HepG2 (cell line): ENCODE results near the gene RBM6. TPM values are rescaled to one million over a fixed set of nuclear protein-coding genes. Genes with fewer than 3 reads are reported as not detected.
A peak's percentile ranks its signal among the peaks of the same experiment; 100 is the strongest.

Experiments
- ARNT ChIP-seq: fragments of 450-650 bp; IDR thresholded peaks from 2 replicates; pipeline ENCODE4 v1.6.1; 2017
- ARNTL ChIP-seq: sonication (generic); formaldehyde crosslinking; IDR thresholded peaks from 2 replicates; pipeline ENCODE4 v1.4.0; 2020; ENCODE audit warnings: mild to moderate bottlenecking, missing genetic modification reagents
- CBX2 ChIP-seq, 2 experiments: fragments of 200-600 bp in 1 of 2; sonication (generic); formaldehyde crosslinking in 1 of 2; IDR thresholded peaks; 2 replicates each; pipeline versions ENCODE4 v1.7.0 to v1.8.1; 2018 to 2022; ENCODE audit warnings: low read depth in 2 of 2, low read length in 1 of 2, mild to moderate bottlenecking in 1 of 2, missing genetic modification reagents in 1 of 2
- CHD2 ChIP-seq: IDR thresholded peaks from 2 replicates; pipeline ENCODE4 v1.6.1; 2011; ENCODE audit warnings: low read depth, low read length, improper control_type of control experiment
- DR1 ChIP-seq: sonication (generic); formaldehyde crosslinking; IDR thresholded peaks from 2 replicates; pipeline ENCODE4 v1.8.0; 2021; ENCODE audit warnings: mild to moderate bottlenecking, missing genetic modification reagents, inconsistent platforms
- ETV5 ChIP-seq: IDR thresholded peaks from 2 replicates; pipeline ENCODE4 v1.6.1; 2018; ENCODE audit warnings: missing biosample characterization, missing genetic modification reagents, inconsistent platforms, borderline replicate concordance
- GATAD2A ChIP-seq: IDR thresholded peaks from 2 replicates; pipeline ENCODE4 v1.6.1; 2016
- HDAC6 ChIP-seq: fragments of 200-600 bp; sonication (generic); IDR thresholded peaks from 2 replicates; pipeline ENCODE4 v1.7.0; 2017; ENCODE audit warnings: mild to moderate bottlenecking, antibody characterized with exemption, low read length, low read depth
- HNRNPH1 ChIP-seq: fragments of 200-400 bp; formaldehyde crosslinking; optimal IDR thresholded peaks from 2 replicates; pipeline ENCODE3; 2017; ENCODE audit warnings: mild to moderate bottlenecking, low read depth, low read length
- HOXA7 ChIP-seq: sonication (generic); formaldehyde crosslinking; IDR thresholded peaks from 2 replicates; pipeline ENCODE4 v1.8.1; 2022; ENCODE audit warnings: mild to moderate bottlenecking, missing genetic modification reagents, moderate library complexity
- PHB2 ChIP-seq: fragments of 450-650 bp; IDR thresholded peaks from 2 replicates; pipeline ENCODE4 v1.6.1; 2018; ENCODE audit not compliant: partially characterized antibody
- PHF20 ChIP-seq: sonication (generic); formaldehyde crosslinking; IDR thresholded peaks from 2 replicates; pipeline ENCODE4 v1.5.0; 2020; ENCODE audit warnings: mild to moderate bottlenecking, missing genetic modification reagents
- SKI ChIP-seq: fragments of 450-650 bp; IDR thresholded peaks from one replicate; pipeline ENCODE4 v1.6.1; 2018; ENCODE audit warnings: mild to moderate bottlenecking; ENCODE audit not compliant: partially characterized antibody
- SRSF1 ChIP-seq: fragments of 200-400 bp; formaldehyde crosslinking; optimal IDR thresholded peaks from 2 replicates; pipeline ENCODE3; 2017; ENCODE audit warnings: mild to moderate bottlenecking, low read depth, low read length, moderate library complexity
- TARDBP ChIP-seq: sonication (generic); formaldehyde crosslinking; IDR thresholded peaks from 2 replicates; pipeline ENCODE4 v1.8.0; 2022; ENCODE audit warnings: mild to moderate bottlenecking, missing genetic modification reagents
- XBP1 ChIP-seq: sonication (generic); formaldehyde crosslinking; IDR thresholded peaks from 2 replicates; pipeline ENCODE4 v1.5.0; 2020; ENCODE audit warnings: missing genetic modification reagents
- ZBTB21 ChIP-seq: sonication (generic); formaldehyde crosslinking; IDR thresholded peaks from 2 replicates; pipeline ENCODE4 v1.4.0; 2020; ENCODE audit warnings: missing genetic modification reagents
- ZNF260 ChIP-seq: sonication (generic); formaldehyde crosslinking; IDR thresholded peaks from 2 replicates; pipeline ENCODE4 v1.4.0; 2020; ENCODE audit warnings: missing genetic modification reagents, low read depth, mild to moderate bottlenecking, borderline replicate concordance
- ZNF670 ChIP-seq: sonication (generic); formaldehyde crosslinking; IDR thresholded peaks from 2 replicates; pipeline ENCODE4 v1.8.0; 2022; ENCODE audit warnings: mild to moderate bottlenecking, missing genetic modification reagents, borderline replicate concordance
- ZNF746 ChIP-seq: sonication (generic); formaldehyde crosslinking; IDR thresholded peaks from 2 replicates; pipeline ENCODE4 v1.8.0; 2022; ENCODE audit warnings: mild to moderate bottlenecking, missing genetic modification reagents
- polyA plus RNA-seq, 8 experiments: library from polyadenylated mRNA; depleted of rRNA in 3 of 8; stranded (reverse) in 7 of 8; unstranded in 1 of 8; fragments of >200 nt; fragmentation: Illumina TruSeq in 4 of 8; extraction: Trizol in 4 of 8; gene quantifications; 2 replicates each; pipeline versions ENCODE4 v1.2.1 to v1.2.3, GENCODE V29; 2011 to 2016; ENCODE audit warnings: low read depth in 4 of 8, missing spikeins in 1 of 8, mixed read lengths in 1 of 8; ENCODE audit not compliant: insufficient read depth in 1 of 8
- total RNA-seq, 5 experiments: library from RNA; depleted of rRNA; stranded (reverse); fragments of >200 nt; fragmentation: Illumina TruSeq; extraction: Trizol; gene quantifications; 2 replicates each; pipeline ENCODE4 v1.2.3, GENCODE V29; 2016; ENCODE audit warnings: low read depth in 1 of 5
- TF ChIP-seq, protein P1 (sequence below), 2 experiments: IDR thresholded peaks; 2 replicates each; pipeline ENCODE4 v1.6.1; 2011 to 2012; ENCODE audit warnings: low read length in 2 of 2, borderline replicate concordance in 1 of 2, low read depth in 1 of 2, mild to moderate bottlenecking in 1 of 2, moderate library complexity in 1 of 2
- TF ChIP-seq, protein P2 (sequence below): sonication (generic); formaldehyde crosslinking; IDR thresholded peaks from 2 replicates; pipeline ENCODE4 v1.4.0; 2020; ENCODE audit warnings: mild to moderate bottlenecking, missing genetic modification reagents
- TF ChIP-seq, protein P3 (sequence below): sonication (generic); formaldehyde crosslinking; IDR thresholded peaks from 2 replicates; pipeline ENCODE4 v1.5.0; 2020; ENCODE audit warnings: mild to moderate bottlenecking, missing genetic modification reagents

Gene RBM6
- total and polyA plus RNA-seq, 2 of the 13 experiments (the other 11 are each of a cell fraction or from before 2014, with no cell fraction given), result 72.7 to 86.1 TPM

DNA sequence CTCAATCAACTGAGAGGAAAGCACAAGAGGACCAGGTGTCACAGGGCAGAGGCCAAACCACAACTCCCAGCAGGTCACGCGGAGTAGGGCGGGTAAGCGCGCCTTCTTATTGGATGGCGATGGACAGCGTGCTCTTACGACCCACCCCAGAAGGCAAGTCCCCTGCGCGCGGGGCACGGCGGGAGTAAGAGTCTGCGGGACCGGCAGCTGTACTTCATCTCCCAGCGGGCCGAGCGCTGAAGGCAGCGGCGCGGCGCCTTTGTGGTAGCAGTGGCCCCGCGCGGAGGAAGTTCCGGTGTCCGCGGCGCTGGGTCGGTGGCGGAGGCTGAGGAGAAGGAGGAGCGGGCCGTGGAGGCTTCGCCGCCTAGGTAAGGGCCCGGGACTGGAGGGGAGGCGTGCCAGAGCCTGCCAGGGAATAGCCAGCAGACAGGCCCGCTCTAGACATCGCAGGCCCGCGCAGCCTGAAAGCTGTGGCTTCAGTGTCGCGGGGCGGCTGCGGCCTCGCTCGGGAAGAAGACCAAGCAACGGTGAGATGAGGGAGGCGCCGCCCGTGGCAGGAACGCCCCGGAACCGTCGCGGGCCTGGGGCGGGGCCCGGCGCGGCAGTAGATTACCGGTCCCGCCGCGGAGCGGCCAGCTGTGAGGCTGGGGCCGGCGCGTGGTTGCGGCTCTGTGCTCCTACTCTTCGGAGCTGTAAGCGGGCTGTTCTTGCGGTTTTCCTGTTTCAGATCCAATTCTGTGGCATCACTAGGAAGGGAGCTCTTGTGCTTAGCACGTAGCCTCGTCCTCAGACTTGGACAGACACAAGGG lies at the start of gene RBM6 (continued):
- TF ChIP-seq, protein P1, sequence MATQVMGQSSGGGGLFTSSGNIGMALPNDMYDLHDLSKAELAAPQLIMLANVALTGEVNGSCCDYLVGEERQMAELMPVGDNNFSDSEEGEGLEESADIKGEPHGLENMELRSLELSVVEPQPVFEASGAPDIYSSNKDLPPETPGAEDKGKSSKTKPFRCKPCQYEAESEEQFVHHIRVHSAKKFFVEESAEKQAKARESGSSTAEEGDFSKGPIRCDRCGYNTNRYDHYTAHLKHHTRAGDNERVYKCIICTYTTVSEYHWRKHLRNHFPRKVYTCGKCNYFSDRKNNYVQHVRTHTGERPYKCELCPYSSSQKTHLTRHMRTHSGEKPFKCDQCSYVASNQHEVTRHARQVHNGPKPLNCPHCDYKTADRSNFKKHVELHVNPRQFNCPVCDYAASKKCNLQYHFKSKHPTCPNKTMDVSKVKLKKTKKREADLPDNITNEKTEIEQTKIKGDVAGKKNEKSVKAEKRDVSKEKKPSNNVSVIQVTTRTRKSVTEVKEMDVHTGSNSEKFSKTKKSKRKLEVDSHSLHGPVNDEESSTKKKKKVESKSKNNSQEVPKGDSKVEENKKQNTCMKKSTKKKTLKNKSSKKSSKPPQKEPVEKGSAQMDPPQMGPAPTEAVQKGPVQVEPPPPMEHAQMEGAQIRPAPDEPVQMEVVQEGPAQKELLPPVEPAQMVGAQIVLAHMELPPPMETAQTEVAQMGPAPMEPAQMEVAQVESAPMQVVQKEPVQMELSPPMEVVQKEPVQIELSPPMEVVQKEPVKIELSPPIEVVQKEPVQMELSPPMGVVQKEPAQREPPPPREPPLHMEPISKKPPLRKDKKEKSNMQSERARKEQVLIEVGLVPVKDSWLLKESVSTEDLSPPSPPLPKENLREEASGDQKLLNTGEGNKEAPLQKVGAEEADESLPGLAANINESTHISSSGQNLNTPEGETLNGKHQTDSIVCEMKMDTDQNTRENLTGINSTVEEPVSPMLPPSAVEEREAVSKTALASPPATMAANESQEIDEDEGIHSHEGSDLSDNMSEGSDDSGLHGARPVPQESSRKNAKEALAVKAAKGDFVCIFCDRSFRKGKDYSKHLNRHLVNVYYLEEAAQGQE (IDR thresholded peaks at IDR 0.05; ENCODE audit: borderline replicate concordance in 1 of 2, low read depth in 1 of 2, low read length in 2 of 2), result peak in 1 of 2 experiments; percentile 19; a peak in 1 of 4 replicates
- TF ChIP-seq HNRNPH1, result no peak
- TF ChIP-seq TARDBP (CRISPR knock-in tag), result peak; percentile 82
- TF ChIP-seq SRSF1, result peak; percentile 79
- peak; percentile 85 for TF ChIP-seq PHF20 (CRISPR knock-in tag)
- TF ChIP-seq XBP1 (CRISPR knock-in tag), result 0 out of 2 replicates have a peak, but pooled peaks have one; percentile 41
- TF ChIP-seq HOXA7, result no peak
- no peak; the same call in 1 of the 2 replicates for TF ChIP-seq CBX2 (IDR thresholded peaks at IDR 0.05; ENCODE audit: low read depth, low read length)
- TF ChIP-seq CBX2 (CRISPR knock-in tag; IDR thresholded peaks at IDR 0.05; ENCODE audit: low read depth), result no peak
- 0 out of 2 replicates have a peak, but pooled peaks have one; percentile 15 for TF ChIP-seq ARNTL (CRISPR knock-in tag)
- no peak for TF ChIP-seq ZBTB21 (CRISPR knock-in tag)
- no peak for TF ChIP-seq HDAC6
- no peak for TF ChIP-seq ZNF260 (CRISPR knock-in tag)
- TF ChIP-seq PHB2, result no peak
- TF ChIP-seq ZNF746 (CRISPR knock-in tag), result 0 out of 2 replicates have a peak, but pooled peaks have one; percentile 18
- TF ChIP-seq, protein P2, sequence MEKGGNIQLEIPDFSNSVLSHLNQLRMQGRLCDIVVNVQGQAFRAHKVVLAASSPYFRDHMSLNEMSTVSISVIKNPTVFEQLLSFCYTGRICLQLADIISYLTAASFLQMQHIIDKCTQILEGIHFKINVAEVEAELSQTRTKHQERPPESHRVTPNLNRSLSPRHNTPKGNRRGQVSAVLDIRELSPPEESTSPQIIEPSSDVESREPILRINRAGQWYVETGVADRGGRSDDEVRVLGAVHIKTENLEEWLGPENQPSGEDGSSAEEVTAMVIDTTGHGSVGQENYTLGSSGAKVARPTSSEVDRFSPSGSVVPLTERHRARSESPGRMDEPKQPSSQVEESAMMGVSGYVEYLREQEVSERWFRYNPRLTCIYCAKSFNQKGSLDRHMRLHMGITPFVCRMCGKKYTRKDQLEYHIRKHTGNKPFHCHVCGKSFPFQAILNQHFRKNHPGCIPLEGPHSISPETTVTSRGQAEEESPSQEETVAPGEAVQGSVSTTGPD, result no peak
- TF ChIP-seq GATAD2A (CRISPR knock-in tag), result peak; percentile 52
- peak; percentile 87 for TF ChIP-seq ETV5 (CRISPR knock-in tag)
- TF ChIP-seq SKI, result peak; percentile 44
- peak; percentile 84; the same call in 1 of the 2 replicates for TF ChIP-seq ZNF670 (CRISPR knock-in tag)
- 0 out of 2 replicates have a peak, but pooled peaks have one; percentile 11 for TF ChIP-seq CHD2
- TF ChIP-seq, protein P3, sequence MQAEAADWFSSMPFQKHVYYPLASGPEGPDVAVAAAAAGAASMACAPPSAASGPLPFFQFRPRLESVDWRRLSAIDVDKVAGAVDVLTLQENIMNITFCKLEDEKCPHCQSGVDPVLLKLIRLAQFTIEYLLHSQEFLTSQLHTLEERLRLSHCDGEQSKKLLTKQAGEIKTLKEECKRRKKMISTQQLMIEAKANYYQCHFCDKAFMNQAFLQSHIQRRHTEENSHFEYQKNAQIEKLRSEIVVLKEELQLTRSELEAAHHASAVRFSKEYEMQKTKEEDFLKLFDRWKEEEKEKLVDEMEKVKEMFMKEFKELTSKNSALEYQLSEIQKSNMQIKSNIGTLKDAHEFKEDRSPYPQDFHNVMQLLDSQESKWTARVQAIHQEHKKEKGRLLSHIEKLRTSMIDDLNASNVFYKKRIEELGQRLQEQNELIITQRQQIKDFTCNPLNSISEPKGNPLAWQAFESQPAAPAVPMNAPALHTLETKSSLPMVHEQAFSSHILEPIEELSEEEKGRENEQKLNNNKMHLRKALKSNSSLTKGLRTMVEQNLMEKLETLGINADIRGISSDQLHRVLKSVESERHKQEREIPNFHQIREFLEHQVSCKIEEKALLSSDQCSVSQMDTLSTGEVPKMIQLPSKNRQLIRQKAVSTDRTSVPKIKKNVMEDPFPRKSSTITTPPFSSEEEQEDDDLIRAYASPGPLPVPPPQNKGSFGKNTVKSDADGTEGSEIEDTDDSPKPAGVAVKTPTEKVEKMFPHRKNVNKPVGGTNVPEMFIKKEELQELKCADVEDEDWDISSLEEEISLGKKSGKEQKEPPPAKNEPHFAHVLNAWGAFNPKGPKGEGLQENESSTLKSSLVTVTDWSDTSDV (CRISPR knock-in tag), result no peak
- no peak for TF ChIP-seq ARNT
- TF ChIP-seq DR1 (CRISPR knock-in tag), result peak; percentile 85
